Nephron progenitor cell (in vitro differentiated cells): ENCODE measurements around the gene MECR.

Experiments used
- DNase-seq: peaks from one replicate; pipeline ENCODE4 v3.0.0; 2021
- H3K27ac Mint-ChIP-seq: 2 replicates; pipeline ENCODE4 v1.8.0; 2021; ENCODE audit warnings: mild to moderate bottlenecking, moderate library complexity, mixed read lengths
- H3K27me3 Mint-ChIP-seq: 2 replicates; pipeline ENCODE4 v1.8.0; 2021; ENCODE audit warnings: mild to moderate bottlenecking, low read depth, mixed read lengths; ENCODE audit not compliant: poor library complexity
- H3K36me3 Mint-ChIP-seq: 2 replicates; pipeline ENCODE4 v1.8.0; 2021; ENCODE audit warnings: low read depth, mixed read lengths
- H3K4me1 Mint-ChIP-seq: 2 replicates; pipeline ENCODE4 v1.8.0; 2021; ENCODE audit warnings: mixed read lengths
- H3K4me3 Mint-ChIP-seq: 2 replicates; pipeline ENCODE4 v1.8.0; 2021; ENCODE audit warnings: mild to moderate bottlenecking, moderate library complexity, mixed read lengths
- H3K9me3 Mint-ChIP-seq: 2 replicates; pipeline ENCODE4 v1.8.0; 2021; ENCODE audit warnings: mild to moderate bottlenecking, moderate library complexity, mixed read lengths
- CTCF ChIP-seq: fragments of 200-600 bp; sonication (generic); IDR thresholded peaks from 2 replicates; pipeline ENCODE4 v1.5.0; 2021; ENCODE audit warnings: antibody characterized with exemption

Gene MECR

GRCh38 chr1:29253180-29253579, 22.4 kb upstream of the MECR start:
- Mint-ChIP-seq H3K27me3 (no peaks in the 10 kb centered on the region), H3K4me3 (no peak overlapping the region), H3K36me3 (no peaks in the 10 kb centered on the region), H3K4me1 (peaks cover 70% of the 10 kb centered on the region), H3K27ac (no peak overlapping the region), H3K9me3 (no peaks in the 10 kb centered on the region)
- no peak for TF ChIP-seq CTCF
- DNase-seq = no peak

GRCh38 chr1:29251164-29252124, 20.7 kb upstream of the MECR start:
- peaks cover 61% of the 10 kb centered on the region for H3K4me1 Mint-ChIP-seq
- no peak for DNase-seq
- no peak overlapping the region for H3K4me3 Mint-ChIP-seq
- H3K27me3 Mint-ChIP-seq = peaks cover 3% of the 10 kb centered on the region
- TF ChIP-seq CTCF = no peak
- no peaks in the 10 kb centered on the region for H3K36me3 Mint-ChIP-seq
- H3K27ac Mint-ChIP-seq = no peak overlapping the region
- H3K9me3 Mint-ChIP-seq = no peaks in the 10 kb centered on the region

GRCh38 chr1:29249951-29250581, 19.3 kb upstream of the MECR start:
- H3K9me3 Mint-ChIP-seq = no peaks in the 10 kb centered on the region
- H3K36me3 Mint-ChIP-seq = no peaks in the 10 kb centered on the region
- peaks cover 3% of the 10 kb centered on the region for H3K27me3 Mint-ChIP-seq
- H3K4me1 Mint-ChIP-seq = peaks cover 49% of the 10 kb centered on the region
- DNase-seq = no peak
- peak overlapping the region; percentile 60 for H3K27ac Mint-ChIP-seq
- no peak for TF ChIP-seq CTCF
- no peak overlapping the region for H3K4me3 Mint-ChIP-seq

GRCh38 chr1:29249170-29249691, 18.5 kb upstream of the MECR start:
- Mint-ChIP-seq H3K4me1 (peaks cover 41% of the 10 kb centered on the region), H3K4me3 (no peak overlapping the region), H3K27ac (peak overlapping the region; percentile 40), H3K36me3 (no peaks in the 10 kb centered on the region), H3K9me3 (no peaks in the 10 kb centered on the region), H3K27me3 (peaks cover 3% of the 10 kb centered on the region)
- TF ChIP-seq CTCF = no peak
- DNase-seq = peak; percentile 43

GRCh38 chr1:29248409-29248808, 17.7 kb upstream of the MECR start:
- H3K27ac Mint-ChIP-seq = no peak overlapping the region
- peaks cover 39% of the 10 kb centered on the region for H3K4me1 Mint-ChIP-seq
- H3K27me3 Mint-ChIP-seq = peaks cover 3% of the 10 kb centered on the region
- no peaks in the 10 kb centered on the region for H3K9me3 Mint-ChIP-seq
- DNase-seq = no peak
- no peak for TF ChIP-seq CTCF
- H3K4me3 Mint-ChIP-seq = no peak overlapping the region
- H3K36me3 Mint-ChIP-seq = no peaks in the 10 kb centered on the region
